Placental pericyte (primary cell): Measurements from ENCODE around the gene PFKFB3. TPM values are rescaled to one million over a fixed set of nuclear protein-coding genes. Genes with fewer than 3 reads are reported as not detected.

Experiments used
- small RNA-seq: library from RNA; depleted of rRNA; stranded (forward); fragments of <200 nt; gene quantifications from one replicate; pipeline ENCODE3, GENCODE V24; 2012; ENCODE audit warnings: low replicate concordance
- total RNA-seq: library from RNA; depleted of rRNA; stranded (reverse); fragments of >200 nt; gene quantifications from 2 replicates; pipeline ENCODE4 v1.2.3, GENCODE V29; 2012

PFKFB3 gene
- 14.7 and 68.6 TPM in 2 replicates for total RNA-seq

GRCh38 chr10:6202684-6203330, at the start of gene PFKFB3:
Gene PFKFB3, plus strand, starts transcription at chr10:6202932. Its CDS starts 329 bp downstream, at chr10:6203261.

Small RNAs within 50 kb of the gene (small RNA-seq; reads per million reads assigned to genes)
- not detected for gene RF00019

Other genes with a start within 250 kb of the PFKFB3 start
- 10.7 and 11.2 TPM in 2 replicates for gene IL15RA, start 225.4 kb upstream of the PFKFB3 start, total RNA-seq
- gene IL2RA, start 140.6 kb upstream of the PFKFB3 start, total RNA-seq = not detected in 2 replicates
- 32.6 and 38.8 TPM in 2 replicates for gene RBM17, start 113.9 kb upstream of the PFKFB3 start, total RNA-seq